AG04450 (cell line): ENCODE data around the gene SMYD2. TPM values are rescaled to one million over a fixed set of nuclear protein-coding genes. Genes with fewer than 3 reads are reported as not detected.

ENCODE experiments used
- CTCF ChIA-PET: fragments of 300-600, 350-600 bp; formaldehyde crosslinking; extraction: SDS; loops from one replicate; lab custom pipeline; 2022; ENCODE audit warnings: antibody characterized with exemption, inconsistent platforms; lab: Charles Lee
- POLR2A ChIA-PET: fragments of 350-600 bp; formaldehyde crosslinking; extraction: SDS; loops from one replicate; lab custom pipeline; 2021; ENCODE audit warnings: antibody characterized with exemption, inconsistent platforms; lab: Yijun Ruan, JAX
- DNase-seq: peaks from one replicate; pipeline ENCODE4 v3.0.0-alpha.2; 2011; ENCODE audit warnings: low read depth, low spot score
- H3K27ac ChIP-seq: one replicate; pipeline ENCODE4 v1.5.1; 2012; ENCODE audit warnings: low read depth, low read length, control low read depth
- H3K27me3 ChIP-seq: one replicate; pipeline ENCODE4 v1.6.0; 2012; ENCODE audit warnings: low read length; ENCODE audit not compliant: control insufficient read depth, insufficient read depth
- H3K4me3 ChIP-seq: 2 replicates; pipeline ENCODE4 v1.5.1; 2011; ENCODE audit warnings: mild to moderate bottlenecking, low read depth, low read length, control low read depth
- H3K9me3 ChIP-seq: 2 replicates; pipeline ENCODE4 v1.5.1; 2012; ENCODE audit warnings: low read length; ENCODE audit not compliant: control insufficient read depth, insufficient read depth
- CTCF ChIP-seq: IDR thresholded peaks from 2 replicates; pipeline ENCODE4 v1.5.1; 2011; ENCODE audit warnings: low read depth, low read length, control low read depth, inconsistent platforms
- polyA minus RNA-seq: library from RNA; depleted of rRNA, polyadenylated mRNA; stranded (reverse); fragments of >200 nt; gene quantifications from 2 replicates; pipeline ENCODE4 v1.2.3, GENCODE V29; 2011; rRNA and poly(A)+ RNA removed
- polyA plus RNA-seq: library from polyadenylated mRNA; depleted of rRNA; stranded (reverse); fragments of >200 nt; gene quantifications from 2 replicates; pipeline ENCODE4 v1.2.3, GENCODE V29; 2011; rRNA removed

The SMYD2 gene
- 47.6 and 54.7 TPM in 2 replicates for polyA plus RNA-seq
- 23.2 and 27.5 TPM in 2 replicates for polyA minus RNA-seq

- CTCF ChIA-PET: interaction anchor here (0.8 kb wide), 1 partner anchor 66 kb away, joined by 6 read pairs; no protein-coding TSS in a partner anchor
- peak within 1 kb of the TSS; percentile 59 for H3K27ac ChIP-seq
- POLR2A ChIA-PET: interaction anchor here (0.6 to 1.2 kb wide), 3 partner anchors 15 to 22 kb away, joined by 3 read pairs; no protein-coding TSS in a partner anchor
- peak within 1 kb of the TSS; percentile 82 for H3K4me3 ChIP-seq
- TF ChIP-seq CTCF: no peak
- no peak for DNase-seq
- no peaks in the 10 kb centered on the region for H3K27me3 ChIP-seq
- no peaks in the 10 kb centered on the region; the same call in 1 of the 2 replicates for H3K9me3 ChIP-seq
Measured at GRCh38 chr1:214281021-214281719, at the start of gene SMYD2. Gene SMYD2, plus strand, starts transcription at chr1:214281159. Its CDS starts 96 bp downstream, at chr1:214281255.

- no peak overlapping the region for H3K4me3 ChIP-seq
- no peaks in the 10 kb centered on the region for H3K9me3 ChIP-seq
- H3K27me3 ChIP-seq: peaks cover 14% of the 10 kb centered on the region
- H3K27ac ChIP-seq: no peak overlapping the region
- CTCF ChIA-PET: no interaction called here
- no peak for DNase-seq
- no peak for TF ChIP-seq CTCF
- POLR2A ChIA-PET: no interaction called here
Measured at GRCh38 chr1:214233856-214234634, 46.9 kb upstream of the SMYD2 start.

GRCh38 chr1:214234635-214235025, 46.3 kb upstream of the SMYD2 start:
- Histone ChIP-seq H3K27ac (no peak overlapping the region), H3K4me3 (no peak overlapping the region), H3K27me3 (peaks cover 14% of the 10 kb centered on the region), H3K9me3 (no peaks in the 10 kb centered on the region)
- TF ChIP-seq CTCF: no peak
- no peak for DNase-seq
- ChIA-PET POLR2A (no interaction called here), CTCF (interaction anchor here (1.7 kb wide), 1 partner anchor 94 kb away, joined by 4 read pairs; no protein-coding TSS in a partner anchor)

GRCh38 chr1:214236477-214236876, 44.5 kb upstream of the SMYD2 start:
- Histone ChIP-seq H3K4me3 (no peak overlapping the region), H3K27ac (no peak overlapping the region), H3K27me3 (peaks cover 7% of the 10 kb centered on the region), H3K9me3 (no peaks in the 10 kb centered on the region)
- no peak for TF ChIP-seq CTCF
- POLR2A ChIA-PET: no interaction called here
- no peak for DNase-seq
- CTCF ChIA-PET: interaction anchor here (0.8 to 3.8 kb wide), 5 partner anchors 12 to 96 kb away, joined by 3 to 39 read pairs (median 4); no protein-coding TSS in a partner anchor

- Histone ChIP-seq H3K27ac (no peak overlapping the region), H3K9me3 (no peaks in the 10 kb centered on the region), H3K27me3 (no peaks in the 10 kb centered on the region), H3K4me3 (no peak overlapping the region)
- TF ChIP-seq CTCF: no peak
- POLR2A ChIA-PET: no interaction called here
- CTCF ChIA-PET: interaction anchor here (1.1 to 1.3 kb wide), 2 partner anchors 20 to 90 kb away, joined by 3 to 7 read pairs; no protein-coding TSS in a partner anchor
- DNase-seq: no peak
Measured at GRCh38 chr1:214241060-214241459, 39.9 kb upstream of the SMYD2 start.
